Right atrium auricular region (tissue), 2 donors: Measurements from ENCODE around the gene ASIC5. TPM values are rescaled to one million over a fixed set of nuclear protein-coding genes. Genes with fewer than 3 reads are reported as not detected.

ENCODE experiments used
- DNase-seq: peaks from one replicate; pipeline ENCODE4 v3.0.0-alpha.2; 2019; ENCODE audit warnings: low spot score
- H3K27ac ChIP-seq, 2 donors: fragments of 200-600 bp; sonication (generic); 1 replicate in 1 of 2; 2 replicates in 1 of 2; pipeline ENCODE4 v1.5.1; 2016 to 2019
- H3K27me3 ChIP-seq, 2 donors: fragments of 200-600 bp; sonication (generic); one replicate each; pipeline versions ENCODE4 v1.5.1 to v1.6.0; 2017 to 2019
- H3K36me3 ChIP-seq: fragments of 200-600 bp; sonication (generic); one replicate; pipeline ENCODE4 v1.5.1; 2016
- H3K4me1 ChIP-seq, 2 donors: fragments of 200-600 bp; sonication (generic); one replicate each; pipeline versions ENCODE4 v1.5.1 to v1.6.0; 2017 to 2019
- H3K4me3 ChIP-seq, 2 donors: fragments of 200-600 bp; sonication (generic); 1 replicate in 1 of 2; 2 replicates in 1 of 2; pipeline ENCODE4 v1.5.1; 2017 to 2019; ENCODE audit warnings: mild to moderate bottlenecking in 1 of 2, moderate library complexity in 1 of 2
- H3K9me3 ChIP-seq, 2 donors: fragments of 200-600 bp; sonication (generic); one replicate each; pipeline ENCODE4 v1.5.1; 2019
- CTCF ChIP-seq, 2 donors: fragments of 200-600 bp; sonication (generic); IDR thresholded peaks; one replicate each; pipeline ENCODE4 v1.5.1; 2019; ENCODE audit warnings: antibody characterized with exemption in 2 of 2
- total RNA-seq, 2 donors: library from RNA; depleted of rRNA; stranded (reverse); fragments of >200 nt; gene quantifications; one replicate each; pipeline ENCODE4 v1.1.0, GENCODE V29; 2016

ASIC5 gene
- total RNA-seq, result not detected

- Histone ChIP-seq H3K36me3 (no peaks in the 10 kb centered on the region), H3K27me3 (no peaks in the 10 kb centered on the region), H3K4me3 (no peak within 1 kb of the TSS), H3K4me1 (no peaks in the 10 kb centered on the region), H3K9me3 (no peaks in the 10 kb centered on the region), H3K27ac (no peak within 1 kb of the TSS)
- no peak for DNase-seq
- no peak for TF ChIP-seq CTCF (IDR thresholded peaks at IDR 0.05)
These were observed at the start of gene ASIC5 for GRCh38 chr4:155866177-155866576. Gene ASIC5, minus strand, starts transcription at chr4:155866277. Its CDS starts 51 bp downstream, at chr4:155866226.

GRCh38 chr4:155914782-155915181, 48.7 kb upstream of the ASIC5 start:
- no peak for TF ChIP-seq CTCF (IDR thresholded peaks at IDR 0.05)
- Histone ChIP-seq H3K27ac (no peak overlapping the region), H3K4me3 (no peak overlapping the region), H3K9me3 (no peaks in the 10 kb centered on the region), H3K36me3 (no peaks in the 10 kb centered on the region), H3K4me1 (no peaks in the 10 kb centered on the region), H3K27me3 (no peaks in the 10 kb centered on the region)
- DNase-seq, result no peak

- no peaks in the 10 kb centered on the region for H3K36me3 ChIP-seq
- TF ChIP-seq CTCF (IDR thresholded peaks at IDR 0.05), result no peak
- H3K27ac ChIP-seq, result no peak overlapping the region
- no peaks in the 10 kb centered on the region for H3K27me3 ChIP-seq
- no peaks in the 10 kb centered on the region for H3K4me1 ChIP-seq
- DNase-seq, result no peak
- H3K9me3 ChIP-seq, result no peaks in the 10 kb centered on the region
- no peak overlapping the region for H3K4me3 ChIP-seq
These were observed 45.8 kb upstream of the ASIC5 start for GRCh38 chr4:155911905-155912304.

GRCh38 chr4:155909615-155910226, 43.6 kb upstream of the ASIC5 start:
- no peak for DNase-seq
- H3K9me3 ChIP-seq, result no peaks in the 10 kb centered on the region
- H3K27me3 ChIP-seq, result no peaks in the 10 kb centered on the region
- TF ChIP-seq CTCF (IDR thresholded peaks at IDR 0.05), result no peak
- H3K27ac ChIP-seq, result no peak overlapping the region
- no peak overlapping the region for H3K4me3 ChIP-seq
- no peaks in the 10 kb centered on the region for H3K36me3 ChIP-seq
- no peaks in the 10 kb centered on the region for H3K4me1 ChIP-seq

GRCh38 chr4:155908187-155909139, 42.4 kb upstream of the ASIC5 start:
- no peaks in the 10 kb centered on the region for H3K36me3 ChIP-seq
- no peak overlapping the region for H3K27ac ChIP-seq
- DNase-seq, result no peak
- H3K4me3 ChIP-seq, result no peak overlapping the region
- no peaks in the 10 kb centered on the region for H3K4me1 ChIP-seq
- no peaks in the 10 kb centered on the region for H3K27me3 ChIP-seq
- TF ChIP-seq CTCF (IDR thresholded peaks at IDR 0.05), result no peak
- H3K9me3 ChIP-seq, result no peaks in the 10 kb centered on the region
